ENCODE data around the gene ZNF546.
A peak's percentile ranks its signal among the peaks of the same experiment; 100 is the strongest.
"Not testable (repeated sequence)": the region's sequence is repeated elsewhere in the genome, so short reads cannot be mapped to it uniquely, and the experiment has no call there.

The ZNF546 gene

GRCh38 chr19:39996811-39997637 is at the start of gene ZNF546:
Gene ZNF546, plus strand, starts transcription at chr19:39997060. Its CDS starts 1,267 bp downstream, at chr19:39998327.
- TF ChIP-seq ZNF274 (IDR thresholded peaks at IDR 0.05; ENCODE audit: low read depth, low read length), result no peak
- peak within 1 kb of the TSS; percentile 99 for H3K4me3 ChIP-seq (ENCODE audit: low read length)

DNA sequence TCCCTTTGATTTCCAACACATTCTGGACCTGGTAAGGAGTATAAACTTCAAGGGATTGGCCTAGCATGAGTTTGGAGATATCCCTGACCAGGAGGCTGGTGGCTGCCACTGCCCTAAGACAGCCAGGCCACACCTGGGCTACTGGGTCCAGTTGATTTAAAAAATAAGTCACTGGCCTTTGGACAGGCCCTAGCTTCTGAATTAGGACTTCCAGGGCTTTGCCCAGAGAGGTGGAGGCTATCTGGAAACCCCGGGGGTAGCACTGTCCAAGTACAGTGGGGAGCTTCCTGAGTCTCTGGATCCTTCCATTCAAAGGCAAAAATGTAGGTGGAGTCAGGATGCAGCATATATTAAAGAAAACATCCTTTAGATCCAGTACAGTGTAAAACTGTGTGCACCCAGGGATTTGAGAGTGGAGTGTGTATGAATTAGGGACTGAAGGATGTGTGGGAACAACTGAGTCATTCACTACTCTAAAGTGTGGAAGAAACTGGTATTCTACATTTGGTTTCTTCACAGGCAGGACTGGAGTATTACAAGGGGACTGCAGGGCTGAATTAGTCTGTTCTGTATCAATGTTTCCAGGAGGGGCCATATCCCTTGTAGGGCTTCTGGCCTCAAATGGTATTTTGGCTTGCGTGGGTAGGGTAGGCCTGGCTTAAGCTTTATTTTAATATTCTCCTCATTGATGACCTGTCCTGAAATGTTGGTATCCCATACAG is 47.7 kb upstream of the ZNF546 start:
- TF ChIP-seq ZNF274 (IDR thresholded peaks at IDR 0.05; ENCODE audit: low read depth, low read length), result no peak
- no peak overlapping the region for H3K4me3 ChIP-seq (ENCODE audit: low read length)

DNA sequence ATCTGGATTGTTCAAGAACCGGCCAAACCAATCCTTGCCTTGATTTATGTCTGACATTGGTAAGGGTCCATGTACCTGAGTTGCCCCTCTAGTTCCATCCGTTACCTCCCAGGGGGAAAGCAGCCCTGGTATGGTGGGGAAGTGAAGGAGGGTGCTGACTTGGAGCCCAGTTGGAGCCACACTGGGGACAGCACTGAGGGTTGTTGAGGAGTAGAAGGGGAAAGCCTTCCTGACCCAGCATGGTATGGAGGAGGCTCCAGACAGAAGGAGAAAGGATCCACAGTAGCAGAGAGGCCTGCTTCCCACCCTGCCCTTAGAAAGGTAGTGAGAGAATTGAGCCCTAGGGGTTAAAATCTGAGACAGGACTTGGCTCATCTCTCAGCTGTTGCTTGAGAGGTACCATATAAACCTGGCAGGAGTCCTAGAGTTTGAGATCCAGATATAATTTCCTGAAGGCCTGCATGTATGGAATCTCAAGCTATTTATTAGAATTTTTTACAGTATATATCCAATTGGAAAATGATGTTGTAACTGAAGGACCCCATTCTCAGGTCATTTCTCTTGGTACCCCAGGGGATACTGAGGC is 45.7 kb upstream of the ZNF546 start:
- no peak for TF ChIP-seq ZNF274 (IDR thresholded peaks at IDR 0.05; ENCODE audit: low read depth, low read length)
- no peak overlapping the region for H3K4me3 ChIP-seq (ENCODE audit: low read length)

- TF ChIP-seq ZNF274 (IDR thresholded peaks at IDR 0.05; ENCODE audit: low read depth, low read length), result no peak
Observed at GRCh38 chr19:39951686-39952085, 45.2 kb upstream of the ZNF546 start.

DNA sequence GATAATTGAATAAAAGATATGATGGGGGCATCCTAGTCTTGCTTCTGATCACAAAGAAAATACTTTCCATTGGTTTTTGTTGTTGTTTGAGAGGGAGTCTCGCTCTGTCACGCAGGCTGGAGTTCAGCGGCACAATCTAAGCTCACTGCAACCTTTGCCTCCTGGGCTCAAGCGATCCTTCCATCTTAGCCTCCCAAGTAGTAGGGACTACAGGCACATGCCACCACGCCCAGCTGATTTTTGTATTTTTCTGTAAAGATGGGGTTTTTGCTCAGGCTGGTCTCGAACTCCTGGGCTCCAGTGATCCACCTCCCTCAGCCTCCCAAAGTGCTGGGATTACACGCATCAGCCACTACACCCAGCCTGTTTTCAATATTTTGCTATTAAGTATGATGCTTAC is 42.9 kb upstream of the ZNF546 start:
- peak overlapping the region; percentile 9; the same call in 1 of the 2 replicates for H3K4me3 ChIP-seq (ENCODE audit: low read length)
- no peak for TF ChIP-seq ZNF274 (IDR thresholded peaks at IDR 0.05; ENCODE audit: low read depth, low read length)

More at GRCh38 chr19:39951686-39952085, 45.2 kb upstream of the ZNF546 start:
- H3K4me3 ChIP-seq (ENCODE audit: low read length), result no peak overlapping the region

GRCh38 chr19:39957886-39958285 is 39.0 kb upstream of the ZNF546 start:
- H3K4me3 ChIP-seq (ENCODE audit: low read length), result not testable (repeated sequence)

GRCh38 chr19:39958942-39959341 is 37.9 kb upstream of the ZNF546 start:
- H3K4me3 ChIP-seq (ENCODE audit: low read length), result not testable (repeated sequence)

GRCh38 chr19:39959407-39959806 is 37.5 kb upstream of the ZNF546 start:
- H3K4me3 ChIP-seq (ENCODE audit: low read length), result not testable (repeated sequence)

GRCh38 chr19:39963898-39964297 is 33.0 kb upstream of the ZNF546 start:
- H3K4me3 ChIP-seq (ENCODE audit: low read length), result no peak overlapping the region
- no peak for TF ChIP-seq ZNF274 (IDR thresholded peaks at IDR 0.05; ENCODE audit: low read depth, low read length)

DNA sequence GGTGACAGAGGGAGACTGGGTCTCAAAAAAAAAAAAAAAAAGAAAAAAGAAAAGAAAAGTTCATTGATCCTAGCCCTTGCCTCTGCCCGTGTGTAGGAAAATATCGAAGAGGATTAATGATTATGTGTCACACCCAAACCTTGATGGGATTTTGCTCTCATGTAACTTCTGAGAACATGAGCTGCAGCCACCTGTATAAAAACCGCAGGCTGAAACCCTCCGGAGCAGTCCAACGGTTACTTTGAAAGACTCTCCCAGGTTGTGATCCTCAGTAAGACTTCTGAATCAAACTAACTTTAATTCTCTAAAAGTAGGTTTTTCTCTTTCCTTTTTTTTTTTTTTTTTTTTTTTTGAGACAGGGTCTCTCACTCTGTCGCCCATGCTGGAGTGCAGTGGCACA is 30.2 kb upstream of the ZNF546 start:
- TF ChIP-seq ZNF274 (IDR thresholded peaks at IDR 0.05; ENCODE audit: low read depth, low read length), result no peak
- H3K4me3 ChIP-seq (ENCODE audit: low read length), result no peak overlapping the region

DNA sequence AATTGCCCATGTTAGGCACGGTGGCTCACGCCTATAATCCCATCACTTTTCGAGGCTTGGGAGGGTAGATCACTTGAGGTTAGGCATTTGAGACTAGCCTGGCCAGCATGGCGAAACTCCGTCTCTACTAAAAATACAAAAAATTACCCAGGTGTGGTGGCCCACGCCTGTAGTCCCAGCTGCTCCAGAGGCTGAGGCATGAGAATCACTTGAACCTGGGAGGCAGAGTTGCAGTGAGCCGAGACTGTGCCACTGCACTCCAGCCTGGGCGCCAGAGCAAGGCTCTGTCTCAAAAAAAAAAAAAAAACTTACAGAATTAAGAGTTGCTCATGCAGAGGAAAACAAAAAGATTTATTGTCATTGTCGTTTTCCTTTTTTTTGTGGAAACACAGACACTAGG is 29.3 kb upstream of the ZNF546 start:
- TF ChIP-seq ZNF274 (IDR thresholded peaks at IDR 0.05; ENCODE audit: low read depth, low read length), result no peak
- no peak overlapping the region for H3K4me3 ChIP-seq (ENCODE audit: low read length)

DNA sequence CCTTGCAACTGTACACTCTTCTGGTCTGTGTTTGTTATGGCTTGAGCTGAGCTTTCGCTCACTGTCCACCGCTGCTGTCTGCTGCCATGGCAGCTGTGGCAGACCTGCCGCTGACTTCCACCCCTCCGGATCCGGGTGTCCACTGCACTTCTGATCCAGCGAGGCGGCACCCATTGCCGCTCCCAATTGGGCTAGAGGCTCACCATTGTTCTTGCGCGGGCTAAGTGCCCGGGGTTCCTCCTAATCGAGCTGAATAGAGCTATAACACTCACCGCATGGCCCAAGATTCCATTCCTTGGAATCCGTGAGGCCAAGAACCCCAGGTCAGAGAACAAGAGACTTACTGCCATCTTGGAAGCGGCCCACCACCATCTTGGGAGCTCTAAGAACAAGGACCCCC is 28.1 kb upstream of the ZNF546 start:
- TF ChIP-seq ZNF274 (IDR thresholded peaks at IDR 0.05; ENCODE audit: low read depth, low read length), result no peak

DNA sequence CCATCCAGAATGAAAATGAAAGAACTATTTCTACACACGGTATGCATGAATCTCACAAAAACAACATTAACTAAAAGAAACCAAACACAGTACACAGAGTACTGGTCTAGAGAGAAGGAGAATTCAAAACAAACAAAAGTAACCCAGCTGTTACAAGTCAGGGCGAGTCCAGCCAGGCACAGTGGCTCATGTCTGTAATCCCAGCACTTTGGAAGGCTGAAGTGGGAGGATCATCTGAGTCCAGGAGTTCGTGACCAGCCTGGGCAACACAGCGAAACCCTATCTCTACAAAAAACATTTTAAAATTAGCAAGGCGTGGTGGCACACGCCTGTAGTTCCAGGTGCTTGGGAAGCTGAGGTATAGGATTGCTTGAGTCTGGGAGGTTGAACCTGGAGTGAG is 27.6 kb upstream of the ZNF546 start:
- TF ChIP-seq ZNF274 (IDR thresholded peaks at IDR 0.05; ENCODE audit: low read depth, low read length), result no peak
- no peak overlapping the region; the same call in 1 of the 2 replicates for H3K4me3 ChIP-seq (ENCODE audit: low read length)

More for the DNA sequence above, 28.1 kb upstream of the ZNF546 start:
- H3K4me3 ChIP-seq (ENCODE audit: low read length), result no peak overlapping the region

DNA sequence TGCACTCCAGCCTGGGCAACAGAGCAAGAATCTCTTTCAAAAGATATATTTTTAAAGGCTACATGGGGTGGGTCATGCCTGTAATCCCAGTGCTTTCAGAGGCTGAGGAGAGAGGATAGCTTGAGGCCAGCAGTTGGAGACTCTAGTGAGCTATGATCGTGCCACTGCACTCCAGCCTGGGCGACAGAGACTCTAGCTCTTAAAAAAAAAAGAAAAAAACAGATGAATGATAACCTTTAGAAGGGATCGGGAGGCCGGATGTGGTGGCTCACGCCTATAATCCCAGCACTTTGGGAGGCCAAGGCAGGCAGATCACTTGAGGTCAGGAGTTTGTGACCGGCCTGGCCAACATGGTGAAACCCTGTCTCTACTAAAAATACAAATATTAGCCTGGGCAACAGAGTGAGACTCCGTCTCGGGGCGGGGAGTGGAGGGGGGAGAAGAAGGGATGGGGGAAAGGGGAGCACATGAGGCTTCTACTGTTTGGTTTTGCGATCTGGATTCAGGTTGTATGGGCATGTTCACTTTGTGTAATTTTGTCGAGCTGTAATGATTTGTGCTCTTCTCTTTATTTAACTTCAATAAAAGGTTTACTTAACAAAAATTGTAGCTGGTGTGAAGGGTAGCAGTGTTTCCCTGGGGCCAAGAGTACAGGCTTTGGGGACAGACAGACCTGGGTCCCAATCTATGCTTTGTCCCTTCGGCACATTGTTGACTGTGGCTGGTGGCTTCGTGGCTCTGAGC is 27.0 kb upstream of the ZNF546 start:
- peak overlapping the region; percentile 74 for H3K4me3 ChIP-seq (ENCODE audit: low read length)
- no peak for TF ChIP-seq ZNF274 (IDR thresholded peaks at IDR 0.05; ENCODE audit: low read depth, low read length)

DNA sequence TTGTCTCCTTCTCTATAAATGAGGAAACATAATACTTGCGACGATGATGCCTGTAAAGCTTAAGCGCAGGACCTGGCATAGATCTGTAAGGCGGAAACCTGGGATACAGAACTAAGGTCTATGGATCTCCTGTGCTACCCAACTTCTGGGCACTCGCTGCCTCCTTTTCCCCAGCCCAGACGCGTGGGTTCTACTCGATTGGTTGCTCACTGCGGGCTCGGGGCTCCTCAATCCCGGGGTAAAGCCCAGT is 26.5 kb upstream of the ZNF546 start:
- TF ChIP-seq ZNF274 (IDR thresholded peaks at IDR 0.05; ENCODE audit: low read depth, low read length), result no peak
- H3K4me3 ChIP-seq (ENCODE audit: low read length), result peak overlapping the region; percentile 74
